ENCODE data around the gene CMTM3.
"Not testable (repeated sequence)": the region's sequence is repeated elsewhere in the genome, so short reads cannot be mapped to it uniquely, and the experiment has no call there.

The CMTM3 gene

DNA sequence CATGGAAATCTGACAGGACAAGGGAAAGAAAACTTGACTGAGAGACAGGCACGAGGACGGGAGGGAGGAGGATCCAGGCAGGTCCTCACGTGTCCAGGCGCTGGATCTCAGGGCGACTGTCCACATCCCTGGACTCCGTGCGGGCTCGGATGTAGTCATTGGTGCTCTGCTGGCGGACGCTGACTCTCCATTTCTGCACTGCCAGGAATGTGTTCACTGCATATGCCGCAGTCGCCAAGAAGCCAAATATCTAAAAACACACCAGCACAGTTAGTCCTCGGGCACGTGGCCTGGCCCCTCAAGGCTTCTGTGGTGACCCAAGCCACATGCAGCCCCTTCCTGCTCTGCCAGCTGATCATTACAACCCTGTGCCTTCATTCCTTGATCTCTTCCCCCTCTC is 17.5 kb downstream of the CMTM3 start:
- Histone ChIP-seq H3K9me3 (no peaks in the 10 kb centered on the region), H3K27me3 (no peaks in the 10 kb centered on the region), H3K36me3 (peaks cover 14% of the 10 kb centered on the region), H3K4me3 (ENCODE audit: low read depth, low read length) (no peak overlapping the region), H3K4me1 (peaks cover 26% of the 10 kb centered on the region)
- DNase-seq: no peak
- TF ChIP-seq, protein P1, sequence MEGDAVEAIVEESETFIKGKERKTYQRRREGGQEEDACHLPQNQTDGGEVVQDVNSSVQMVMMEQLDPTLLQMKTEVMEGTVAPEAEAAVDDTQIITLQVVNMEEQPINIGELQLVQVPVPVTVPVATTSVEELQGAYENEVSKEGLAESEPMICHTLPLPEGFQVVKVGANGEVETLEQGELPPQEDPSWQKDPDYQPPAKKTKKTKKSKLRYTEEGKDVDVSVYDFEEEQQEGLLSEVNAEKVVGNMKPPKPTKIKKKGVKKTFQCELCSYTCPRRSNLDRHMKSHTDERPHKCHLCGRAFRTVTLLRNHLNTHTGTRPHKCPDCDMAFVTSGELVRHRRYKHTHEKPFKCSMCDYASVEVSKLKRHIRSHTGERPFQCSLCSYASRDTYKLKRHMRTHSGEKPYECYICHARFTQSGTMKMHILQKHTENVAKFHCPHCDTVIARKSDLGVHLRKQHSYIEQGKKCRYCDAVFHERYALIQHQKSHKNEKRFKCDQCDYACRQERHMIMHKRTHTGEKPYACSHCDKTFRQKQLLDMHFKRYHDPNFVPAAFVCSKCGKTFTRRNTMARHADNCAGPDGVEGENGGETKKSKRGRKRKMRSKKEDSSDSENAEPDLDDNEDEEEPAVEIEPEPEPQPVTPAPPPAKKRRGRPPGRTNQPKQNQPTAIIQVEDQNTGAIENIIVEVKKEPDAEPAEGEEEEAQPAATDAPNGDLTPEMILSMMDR (IDR thresholded peaks at IDR 0.05; ENCODE audit: low read depth, low read length): no peak

DNA sequence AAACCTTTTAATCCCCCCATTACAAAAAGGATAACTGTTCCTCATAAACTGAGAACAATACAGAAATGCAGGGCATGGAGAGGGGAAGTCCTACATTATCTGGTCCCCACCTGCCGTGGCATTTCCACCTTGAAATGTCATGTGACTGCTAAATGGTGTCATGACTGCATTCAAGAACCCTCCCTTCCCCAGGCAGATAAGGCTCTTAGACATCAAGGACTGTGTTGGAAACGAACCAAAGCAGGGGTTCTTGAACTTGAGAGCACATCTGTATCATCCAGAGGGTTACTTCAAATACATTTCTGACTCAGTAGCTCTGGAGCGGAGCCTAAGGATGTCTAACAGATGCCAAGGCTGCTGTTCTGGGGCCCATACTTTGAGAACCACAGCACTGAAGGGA is 18.4 kb downstream of the CMTM3 start:
- TF ChIP-seq, protein P1 (IDR thresholded peaks at IDR 0.05; ENCODE audit: low read depth, low read length): no peak

GRCh38 chr16:66623755-66624154 is 19.3 kb downstream of the CMTM3 start:
- H3K4me1 ChIP-seq: peaks cover 13% of the 10 kb centered on the region

More for the DNA sequence above, 18.4 kb downstream of the CMTM3 start:
- no peaks in the 10 kb centered on the region for H3K9me3 ChIP-seq
- H3K36me3 ChIP-seq: peaks cover 14% of the 10 kb centered on the region
- H3K27me3 ChIP-seq: no peaks in the 10 kb centered on the region
- no peak for DNase-seq
- H3K4me3 ChIP-seq (ENCODE audit: low read depth, low read length): no peak overlapping the region
- H3K4me1 ChIP-seq: peaks cover 21% of the 10 kb centered on the region

DNA sequence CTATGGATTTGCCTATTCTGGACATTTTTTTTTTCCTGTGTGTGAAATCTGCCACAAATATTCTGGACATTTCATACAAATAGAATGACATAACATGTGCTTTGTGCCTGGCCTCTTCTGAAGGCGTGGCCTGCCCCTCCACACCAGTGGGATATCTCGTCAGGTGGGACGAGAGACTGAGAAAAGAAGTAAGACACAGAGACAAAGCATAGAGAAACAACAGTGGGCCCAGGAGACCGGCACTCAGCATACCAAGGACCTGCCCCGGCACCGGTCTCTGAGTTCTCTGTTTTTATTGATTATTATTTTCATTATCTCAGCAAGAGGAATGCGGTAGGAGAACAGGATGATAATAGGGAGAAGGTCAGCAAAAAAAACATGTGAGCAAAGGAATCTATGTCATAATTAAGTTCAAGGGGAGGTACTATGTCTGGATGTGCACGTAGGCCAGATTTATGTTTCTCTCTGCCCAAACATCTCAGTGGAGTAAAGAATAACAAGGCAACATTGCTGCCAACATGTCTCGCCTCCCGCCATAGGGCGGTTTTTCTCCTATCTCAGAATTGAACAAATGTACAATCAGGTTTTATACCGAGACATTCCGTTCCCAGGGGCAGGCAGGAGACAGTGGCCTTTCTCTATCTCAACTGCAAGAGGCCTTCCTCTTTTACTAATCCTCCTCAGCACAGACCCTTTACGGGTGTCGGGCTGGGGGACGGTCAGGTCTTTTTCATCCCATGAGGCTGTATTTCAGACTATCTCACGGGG is 23.3 kb downstream of the CMTM3 start:
- not testable (repeated sequence) for H3K27me3 ChIP-seq; DNase-seq; H3K4me1 ChIP-seq; H3K4me3 ChIP-seq (ENCODE audit: low read depth, low read length); H3K9me3 ChIP-seq; H3K36me3 ChIP-seq

More at GRCh38 chr16:66623755-66624154, 19.3 kb downstream of the CMTM3 start:
- Histone ChIP-seq H3K27me3 (no peaks in the 10 kb centered on the region), H3K4me3 (ENCODE audit: low read depth, low read length) (no peak overlapping the region), H3K36me3 (peaks cover 14% of the 10 kb centered on the region), H3K9me3 (no peaks in the 10 kb centered on the region)
- TF ChIP-seq, protein P1 (IDR thresholded peaks at IDR 0.05; ENCODE audit: low read depth, low read length): no peak
- no peak for DNase-seq

DNA sequence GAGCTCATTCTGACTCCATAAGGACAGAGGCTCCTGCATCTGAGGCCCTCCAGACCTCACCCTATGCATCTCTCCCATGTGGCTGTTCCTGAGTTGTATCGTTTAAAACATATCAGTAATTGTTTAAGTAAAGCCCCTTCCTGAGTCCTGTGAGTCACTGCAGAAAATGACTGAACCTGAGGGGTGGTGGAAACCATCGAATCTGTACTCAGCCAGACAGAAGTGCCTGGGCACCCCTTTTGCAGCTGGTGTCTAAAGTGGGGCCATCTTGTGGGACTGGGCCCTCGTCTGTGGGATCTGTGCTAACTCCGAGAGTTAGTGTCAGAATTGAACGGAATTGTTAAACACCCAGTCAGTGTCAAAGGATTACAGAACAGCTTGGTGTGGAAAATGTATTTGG is 25.4 kb downstream of the CMTM3 start:
- no peak overlapping the region for H3K4me3 ChIP-seq (ENCODE audit: low read depth, low read length)
- TF ChIP-seq, protein P1 (IDR thresholded peaks at IDR 0.05; ENCODE audit: low read depth, low read length): no peak
- no peaks in the 10 kb centered on the region for H3K9me3 ChIP-seq
- no peaks in the 10 kb centered on the region for H3K4me1 ChIP-seq
- no peaks in the 10 kb centered on the region; the same call in 1 of the 2 replicates for H3K36me3 ChIP-seq
- DNase-seq: no peak
- no peaks in the 10 kb centered on the region for H3K27me3 ChIP-seq

DNA sequence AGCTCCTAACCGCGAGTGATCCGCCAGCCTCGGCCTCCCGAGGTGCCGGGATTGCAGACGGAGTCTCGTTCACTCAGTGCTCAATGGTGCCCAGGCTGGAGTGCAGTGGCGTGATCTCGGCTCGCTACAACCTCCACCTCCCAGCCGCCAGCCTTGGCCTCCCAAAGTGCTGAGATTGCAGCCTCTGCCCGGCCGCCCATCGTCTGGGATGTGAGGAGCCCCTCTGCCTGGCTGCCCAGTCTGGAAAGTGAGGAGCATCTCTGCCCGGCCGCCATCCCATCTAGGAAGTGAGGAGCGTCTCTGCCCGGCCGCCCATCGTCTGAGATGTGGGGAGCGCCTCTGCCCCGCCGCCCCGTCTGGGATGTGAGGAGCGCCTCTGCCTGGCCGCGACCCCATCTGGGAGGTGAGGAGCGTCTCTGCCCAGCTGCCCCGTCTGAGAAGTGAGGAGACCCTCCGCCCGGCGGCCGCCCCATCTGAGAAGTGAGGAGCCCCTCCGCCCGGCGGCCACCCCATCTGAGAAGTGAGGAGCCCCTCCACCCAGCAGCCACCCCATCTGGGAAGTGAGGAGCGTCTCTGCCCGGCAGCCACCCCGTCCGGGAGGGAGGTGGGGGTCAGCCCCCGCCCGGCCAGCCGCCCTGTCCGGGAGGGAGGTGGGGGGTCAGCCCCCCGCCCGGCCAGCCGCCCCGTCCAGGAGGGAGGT is 26.2 kb downstream of the CMTM3 start:
- H3K9me3 ChIP-seq; H3K4me3 ChIP-seq (ENCODE audit: low read depth, low read length); H3K4me1 ChIP-seq; H3K27me3 ChIP-seq; H3K36me3 ChIP-seq; DNase-seq: not testable (repeated sequence)

GRCh38 chr16:66631558-66631957 is 27.1 kb downstream of the CMTM3 start:
- not testable (repeated sequence) for H3K27me3 ChIP-seq; DNase-seq; H3K9me3 ChIP-seq; H3K4me1 ChIP-seq; H3K4me3 ChIP-seq (ENCODE audit: low read depth, low read length); H3K36me3 ChIP-seq
